ENCODE results near the gene PRMT7.

Gene PRMT7

DNA sequence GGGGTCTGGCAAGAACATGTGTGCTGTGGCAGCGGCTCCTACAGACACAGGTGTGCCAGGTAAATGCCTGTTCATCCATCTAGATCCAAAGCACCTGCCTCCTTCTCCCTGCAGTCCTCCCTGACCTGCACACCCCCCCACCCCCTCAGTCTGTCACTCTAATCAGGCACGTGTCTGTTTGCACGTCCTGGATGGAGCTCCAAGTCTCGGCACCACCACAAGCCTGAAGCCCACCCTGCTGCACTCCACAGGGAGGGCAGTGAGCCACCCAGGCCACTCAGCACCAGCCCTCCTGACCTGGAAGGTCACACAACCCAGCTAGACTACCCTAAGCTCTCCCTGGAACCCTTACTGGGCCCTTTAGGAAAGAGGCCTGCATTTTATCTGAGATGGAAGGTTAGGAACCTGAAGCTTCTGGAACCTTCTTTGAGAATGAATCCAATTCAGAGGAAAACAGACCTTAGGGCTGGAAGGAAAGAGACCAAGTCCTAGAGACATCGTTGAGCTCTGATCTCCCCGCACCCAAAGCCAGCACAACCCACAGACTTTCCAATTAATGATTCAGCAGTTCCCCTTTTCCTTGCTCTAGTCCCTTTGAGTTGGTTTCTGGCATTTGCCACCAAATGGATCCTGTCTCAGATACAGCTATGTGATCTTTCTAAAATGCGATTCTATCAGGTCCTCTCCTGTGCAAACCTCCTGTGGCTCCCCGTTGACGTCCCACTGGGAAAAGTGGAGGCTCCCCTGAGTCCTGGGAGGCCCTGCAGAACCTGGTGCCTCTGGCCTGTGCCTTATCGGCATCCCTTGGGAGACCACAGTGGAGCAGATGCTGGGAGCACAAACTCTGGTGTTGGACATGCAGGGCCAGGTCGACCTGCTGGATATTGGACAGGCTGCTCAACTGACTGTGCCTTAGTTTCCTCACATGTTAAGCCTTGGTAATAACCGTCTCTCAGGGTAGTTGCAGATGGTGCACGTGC lies 67.9 kb downstream of the PRMT7 start:
- DNase-seq = no peak

DNA sequence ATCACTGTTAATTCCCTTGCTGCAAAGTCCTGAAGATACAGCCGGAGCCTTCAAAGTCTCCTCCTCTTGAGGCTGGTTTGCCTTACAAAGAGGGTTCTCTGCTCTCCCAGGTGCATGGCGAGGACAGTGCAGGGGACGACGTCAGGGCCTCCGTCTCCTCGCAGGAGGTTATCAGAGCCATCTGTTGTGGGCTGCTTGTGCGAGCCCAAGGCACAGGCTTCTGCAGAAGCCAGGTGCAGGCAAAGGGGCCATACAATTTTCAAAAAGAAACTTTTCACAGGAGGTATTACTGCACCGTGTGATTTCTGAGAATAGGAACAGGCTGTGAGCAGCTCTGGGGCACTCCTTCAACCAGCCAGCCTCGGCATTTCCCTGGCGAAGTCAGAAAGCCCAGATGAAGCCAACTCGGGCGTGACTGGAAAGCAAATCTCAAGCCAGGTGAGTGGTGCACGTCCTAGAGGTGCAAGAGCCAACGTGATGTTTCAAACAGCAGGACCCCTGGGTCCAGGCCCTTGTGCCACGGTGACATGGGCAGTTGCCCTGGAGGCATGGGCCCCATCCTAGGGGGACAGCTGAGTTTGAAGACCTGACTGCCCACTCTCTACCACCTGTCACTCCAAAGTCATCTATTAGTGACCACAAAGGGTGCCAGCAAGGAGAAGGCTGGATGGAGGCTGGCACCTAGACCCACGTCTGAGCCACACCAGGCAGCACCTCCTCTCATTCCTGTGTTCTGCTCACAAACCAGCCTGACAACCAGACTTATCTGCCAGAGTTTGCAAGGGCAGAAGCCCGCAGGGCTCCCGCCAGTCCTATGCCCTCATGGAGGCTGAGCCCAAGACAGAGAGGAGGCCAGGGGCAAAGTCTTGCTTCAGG lies 68.9 kb downstream of the PRMT7 start:
- DNase-seq = no peak

DNA sequence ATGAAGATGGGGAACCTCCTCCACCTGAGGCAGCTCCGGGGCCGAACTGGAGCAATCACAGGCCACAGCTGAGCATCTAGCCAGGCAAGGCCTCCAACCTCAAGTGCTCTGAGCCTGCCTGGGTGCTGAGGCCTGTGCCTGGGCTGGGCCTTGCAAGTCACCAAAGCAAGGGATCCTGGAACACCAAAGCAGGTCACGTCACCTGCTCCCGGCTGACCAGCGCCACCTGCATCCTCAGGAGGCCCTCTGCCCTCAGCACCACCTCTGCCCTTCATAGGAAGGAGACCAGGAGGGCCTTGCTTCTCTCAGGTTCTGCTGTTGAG lies 69.5 kb downstream of the PRMT7 start:
- DNase-seq = no peak

DNA sequence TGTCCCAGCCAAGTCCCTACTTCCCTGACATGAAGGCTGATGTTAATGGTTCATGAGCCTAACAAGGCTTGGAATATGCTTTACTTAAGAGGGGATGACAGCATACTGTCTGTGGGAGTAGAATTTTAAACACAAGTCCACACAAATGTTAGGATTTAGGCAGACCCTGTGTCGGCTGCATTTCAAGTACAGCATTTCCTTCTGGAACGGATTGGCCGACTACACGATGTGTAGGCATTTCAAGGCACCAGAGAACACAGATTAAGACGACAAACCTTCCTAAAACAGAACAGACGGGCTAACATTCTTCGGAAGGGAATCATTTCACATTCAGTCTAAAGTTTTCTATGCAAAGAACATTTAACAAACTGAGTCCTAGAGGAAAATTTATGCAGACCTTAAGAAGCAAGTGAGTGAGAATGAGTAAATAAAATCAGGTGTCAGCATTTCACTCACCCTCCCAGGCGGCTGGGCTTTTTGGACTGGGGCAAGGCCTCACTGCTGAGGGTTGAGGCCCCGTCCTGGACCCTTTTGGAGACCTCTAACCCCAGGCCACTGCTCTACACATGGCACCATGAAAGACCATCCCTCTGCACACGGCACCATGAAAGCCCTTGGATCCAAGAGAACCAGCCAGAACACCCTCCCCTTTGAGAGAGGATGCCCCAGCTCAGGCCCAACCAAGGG lies 70.0 kb downstream of the PRMT7 start:
- DNase-seq = no peak

DNA sequence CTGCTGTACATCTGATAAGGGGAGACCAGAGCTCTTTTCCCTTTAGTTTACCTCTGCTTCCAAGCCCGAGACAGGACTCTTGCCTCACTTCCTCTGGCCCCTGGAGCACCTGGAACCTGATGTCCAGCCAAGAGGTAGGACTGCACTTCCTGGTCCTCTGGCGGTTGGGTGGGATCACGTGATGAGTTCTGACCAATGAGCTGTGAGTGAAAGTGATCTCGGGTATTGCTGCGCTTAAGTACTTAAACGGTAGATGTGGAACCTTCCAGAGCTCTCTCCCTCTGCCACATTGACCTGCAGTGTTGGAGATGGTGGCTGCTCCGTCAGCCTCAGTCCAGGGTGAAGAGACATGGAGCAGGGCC lies 70.5 kb downstream of the PRMT7 start:
- no peak for DNase-seq

DNA sequence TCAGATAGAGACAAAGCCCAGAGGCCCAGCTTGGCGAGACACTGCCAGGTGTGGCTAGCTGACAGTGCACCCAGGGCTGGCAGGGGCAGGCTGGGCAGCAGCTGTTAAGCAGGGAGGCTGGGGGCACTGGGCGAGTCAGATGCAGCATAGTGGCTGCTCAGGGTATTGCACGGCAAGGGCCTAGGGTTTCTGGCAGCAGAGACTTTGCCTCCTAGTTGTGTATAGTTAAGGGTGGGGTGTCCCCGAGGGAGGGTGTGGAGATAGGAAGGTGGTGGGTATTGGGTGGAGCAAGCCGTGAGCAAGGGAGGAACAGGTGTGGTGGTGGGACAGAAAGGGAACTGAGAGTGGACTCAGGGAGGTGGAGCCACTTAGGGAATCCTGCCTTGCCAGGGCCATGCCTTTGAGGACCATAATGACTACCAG lies 71.5 kb downstream of the PRMT7 start:
- no peak for DNase-seq

DNA sequence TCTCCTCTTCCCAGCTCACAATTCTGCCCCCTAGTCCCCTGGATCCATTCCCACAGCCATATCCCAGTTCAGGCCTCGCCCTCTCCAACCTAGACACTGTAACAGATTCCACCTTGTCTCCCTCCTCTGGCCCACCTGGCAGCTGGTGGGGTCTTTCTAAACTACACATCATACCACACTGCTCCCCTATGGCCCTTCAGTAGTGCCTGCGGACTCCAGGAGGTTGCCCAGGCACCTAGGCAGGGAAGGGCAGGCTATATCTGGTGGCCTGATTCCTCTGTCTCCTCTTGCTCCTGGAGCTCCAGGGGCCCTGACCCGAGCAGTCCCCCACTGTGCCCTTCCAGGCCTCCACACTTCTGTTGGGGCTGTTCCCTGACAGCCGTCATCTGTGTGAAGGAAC lies 73.0 kb downstream of the PRMT7 start:
- DNase-seq = no peak

DNA sequence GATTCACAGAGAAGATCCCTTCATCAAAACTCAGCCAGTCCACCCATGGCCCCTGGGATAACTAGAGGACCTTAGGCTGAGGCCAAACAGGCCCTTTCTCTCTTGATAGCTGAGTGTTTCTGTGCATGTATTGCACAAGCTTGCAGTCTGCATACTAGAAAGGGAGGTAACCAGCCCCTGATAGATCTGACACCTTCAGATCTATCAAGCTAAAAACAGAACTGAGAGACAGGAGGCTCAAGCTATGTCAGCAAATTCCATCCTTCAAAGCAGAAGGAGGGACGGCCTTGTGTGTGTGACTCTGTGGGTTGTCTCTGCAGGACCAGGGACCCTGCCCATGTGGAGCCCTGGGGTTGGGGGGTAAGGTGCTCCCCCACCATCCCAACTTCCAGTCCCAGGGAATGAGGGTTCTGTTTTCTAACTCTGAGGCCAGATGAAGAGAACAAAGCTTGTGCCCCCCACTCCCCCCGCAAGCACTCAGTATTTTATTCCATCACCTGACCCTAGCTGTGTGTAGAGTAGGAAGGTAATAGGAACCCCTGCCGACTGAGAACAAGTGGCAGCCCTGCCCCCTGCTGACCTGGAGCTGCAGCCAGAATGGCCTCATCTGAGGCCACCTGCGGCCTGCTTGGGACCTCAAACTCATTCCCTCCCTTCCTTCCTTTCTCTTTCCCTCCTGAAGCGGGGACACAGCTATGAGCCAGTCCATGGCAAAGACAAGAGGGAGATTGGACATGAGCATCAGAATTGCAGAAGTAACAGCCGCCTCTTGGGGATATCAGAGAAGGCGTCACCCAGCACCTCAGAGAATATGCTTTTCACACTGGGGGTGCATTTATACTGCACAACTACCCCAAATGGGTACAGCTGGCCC lies 73.7 kb downstream of the PRMT7 start:
- no peak for DNase-seq

DNA sequence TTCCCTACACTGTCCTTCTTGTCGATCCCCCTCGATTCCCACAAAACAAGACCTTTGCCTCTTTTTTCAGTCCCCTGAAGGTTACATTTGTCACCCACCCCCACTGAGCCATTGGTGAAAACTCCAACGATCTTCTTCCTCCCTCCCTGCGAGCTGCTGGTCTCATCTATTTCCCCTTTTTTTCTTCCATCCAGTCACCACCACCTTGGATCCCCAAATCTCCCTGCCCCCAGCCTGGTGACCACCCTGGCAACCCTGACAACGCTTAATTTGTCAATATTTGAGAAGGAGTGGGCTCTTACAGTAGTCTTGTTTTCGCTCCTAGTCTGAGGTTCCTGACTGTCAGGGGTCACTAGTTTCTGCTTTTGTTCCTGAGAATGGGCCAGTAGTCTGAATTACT lies 74.6 kb downstream of the PRMT7 start:
- DNase-seq = no peak

DNA sequence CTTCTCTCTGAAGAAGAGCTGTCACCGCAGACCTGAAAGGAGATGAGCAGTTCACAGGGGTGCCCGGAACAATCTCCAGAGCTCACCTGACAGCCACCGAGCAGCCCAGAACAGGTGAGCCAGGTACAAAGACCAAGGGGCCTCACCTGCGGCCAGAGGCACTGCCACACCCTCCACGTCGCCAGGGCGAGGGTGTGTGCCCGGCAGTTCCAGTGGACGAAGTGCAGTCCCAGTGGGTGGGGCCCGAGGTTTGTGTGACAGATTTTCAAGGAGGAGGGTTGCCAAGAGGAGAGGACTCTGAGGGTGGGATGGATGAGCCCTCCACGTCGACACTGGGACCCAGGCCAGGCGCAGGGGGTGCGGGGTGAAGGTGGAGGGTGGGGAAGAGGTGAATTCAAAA lies 75.8 kb downstream of the PRMT7 start:
- no peak for DNase-seq

DNA sequence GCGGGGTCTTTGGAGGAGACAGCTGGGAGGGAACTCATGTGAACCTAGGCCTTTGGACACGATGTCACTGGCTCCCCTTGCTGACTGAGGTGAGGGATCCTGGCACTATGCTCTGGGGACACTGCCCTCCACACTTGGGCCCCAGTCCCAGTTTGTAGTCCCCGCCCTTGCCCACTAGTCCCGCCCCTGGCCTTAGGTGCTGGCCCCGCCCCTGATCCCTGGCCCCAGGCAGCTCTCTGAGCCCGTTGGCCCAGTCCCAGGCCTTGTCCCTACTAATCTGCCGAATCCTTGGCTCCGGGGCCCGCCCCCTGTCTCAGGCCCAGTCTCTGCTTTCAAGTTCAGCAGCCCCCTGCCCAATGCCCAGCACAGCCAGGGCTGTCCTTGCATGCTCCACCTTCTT lies 76.5 kb downstream of the PRMT7 start:
- DNase-seq = no peak

DNA sequence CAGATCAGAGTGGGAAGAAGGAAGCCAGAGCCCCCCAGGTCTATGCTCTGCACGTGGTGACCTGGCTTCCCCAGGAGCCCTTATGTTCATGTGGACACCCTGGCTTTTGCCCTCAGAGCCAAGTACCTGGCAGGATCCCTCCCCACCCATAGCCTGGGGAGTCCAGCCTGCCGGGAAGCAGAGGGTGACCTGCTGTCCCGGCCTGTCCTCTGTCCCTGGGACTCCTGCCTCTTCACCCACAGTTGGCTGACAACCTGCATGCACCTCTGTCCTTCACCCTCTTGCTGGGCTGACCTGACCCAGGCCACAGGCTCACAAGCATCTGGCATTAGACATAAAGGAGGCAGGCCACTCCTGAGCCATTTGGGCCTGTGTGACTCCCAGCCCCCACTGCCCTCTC lies 77.3 kb downstream of the PRMT7 start:
- no peak for DNase-seq

DNA sequence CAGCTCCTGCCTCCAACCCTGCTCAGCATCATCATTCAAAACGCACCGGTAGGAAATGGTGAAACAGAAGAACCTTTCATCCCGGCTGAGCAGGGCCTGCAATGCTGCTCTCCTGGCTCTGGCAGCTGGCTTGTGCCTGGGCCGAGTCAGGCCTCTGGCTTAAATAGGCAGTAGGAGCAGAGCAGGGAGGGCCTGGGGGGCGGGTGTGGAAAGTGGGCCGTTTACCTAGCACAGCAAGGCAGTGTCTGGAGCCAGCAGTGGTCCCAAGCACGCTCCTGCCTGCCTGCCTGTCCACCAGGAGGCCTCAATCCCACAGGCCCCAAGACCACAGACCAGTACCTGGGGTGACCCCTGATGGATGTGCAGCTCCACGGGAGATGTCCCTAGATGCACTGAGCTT lies 78.2 kb downstream of the PRMT7 start:
- DNase-seq = no peak

DNA sequence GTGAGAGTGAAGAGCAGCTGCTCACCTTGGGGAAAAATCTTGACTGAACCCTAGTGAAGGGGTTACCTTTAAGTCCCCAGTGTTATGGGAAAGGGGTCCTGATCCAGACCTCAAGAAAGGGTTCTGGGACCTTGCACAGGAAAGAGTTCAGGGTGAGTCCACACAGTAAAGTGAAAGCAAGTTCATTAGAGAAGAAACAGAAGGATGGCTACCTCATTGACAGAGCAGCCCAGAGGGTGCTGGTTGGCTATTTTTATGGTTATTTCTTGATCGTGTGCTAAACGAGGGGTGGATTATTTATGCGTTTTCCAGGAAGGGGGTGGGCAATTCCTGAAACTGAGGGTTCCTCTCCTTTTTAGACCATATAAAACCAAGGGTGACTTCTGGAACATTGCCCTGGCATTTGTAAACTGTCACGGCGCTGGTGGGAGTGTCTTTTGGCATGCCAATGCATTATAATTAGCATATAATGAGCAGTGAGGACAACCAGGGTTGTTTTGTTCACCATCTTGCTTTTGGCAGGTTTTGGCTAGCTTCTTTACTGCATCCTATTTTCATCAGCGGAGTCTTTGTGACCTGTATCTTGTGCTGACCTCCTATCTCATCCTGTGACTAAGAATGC lies 79.0 kb downstream of the PRMT7 start:
- DNase-seq = no peak

DNA sequence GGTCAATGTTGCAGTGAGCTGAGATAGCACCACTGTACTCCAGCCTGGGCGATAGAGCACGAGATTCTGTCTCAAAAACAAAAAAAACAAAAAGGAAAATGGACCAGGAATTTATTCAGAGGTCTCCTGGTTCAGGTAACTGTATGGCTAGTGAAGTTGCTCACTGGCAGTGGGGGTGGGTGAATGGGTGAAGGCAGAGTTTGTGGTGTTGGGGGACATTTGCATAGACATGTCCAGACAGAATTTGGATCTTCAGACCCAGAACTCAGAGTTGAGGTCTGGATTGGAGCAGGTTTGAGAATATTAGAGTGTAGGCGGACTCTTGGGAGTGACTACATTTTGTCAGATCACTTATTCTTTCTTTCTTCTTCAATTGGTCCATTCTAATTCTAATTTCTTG lies 82.5 kb downstream of the PRMT7 start:
- no peak for DNase-seq

DNA sequence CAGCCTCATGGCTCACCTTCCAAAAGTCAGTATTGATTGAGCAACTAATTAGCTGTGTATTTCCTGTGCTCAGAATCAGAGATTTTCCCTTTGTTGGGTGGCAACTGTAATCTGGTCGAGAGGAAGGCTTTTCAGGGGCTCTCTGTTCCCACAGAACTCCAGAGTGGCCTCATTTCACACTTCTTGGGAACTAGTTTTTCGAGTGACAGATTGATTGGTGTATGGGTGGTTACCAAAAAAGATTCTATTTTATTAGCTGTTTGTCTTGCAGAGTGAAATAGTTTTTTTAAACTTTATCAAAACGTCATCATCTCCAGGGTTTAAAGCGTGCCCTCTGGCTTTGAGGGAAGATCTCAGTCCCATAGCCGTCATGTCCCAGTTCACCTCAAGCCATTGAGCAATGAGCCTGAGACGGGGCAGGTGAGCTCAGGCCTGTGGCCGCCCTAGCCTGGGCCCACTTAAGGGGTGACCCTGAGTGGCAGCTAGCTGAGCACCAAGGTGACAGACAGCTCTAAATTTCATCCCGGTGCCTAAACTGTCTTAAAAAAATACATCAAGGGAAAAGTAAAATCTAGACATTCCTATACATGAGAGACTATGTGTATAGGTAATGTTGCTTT lies 84.5 kb downstream of the PRMT7 start:
- DNase-seq = no peak

DNA sequence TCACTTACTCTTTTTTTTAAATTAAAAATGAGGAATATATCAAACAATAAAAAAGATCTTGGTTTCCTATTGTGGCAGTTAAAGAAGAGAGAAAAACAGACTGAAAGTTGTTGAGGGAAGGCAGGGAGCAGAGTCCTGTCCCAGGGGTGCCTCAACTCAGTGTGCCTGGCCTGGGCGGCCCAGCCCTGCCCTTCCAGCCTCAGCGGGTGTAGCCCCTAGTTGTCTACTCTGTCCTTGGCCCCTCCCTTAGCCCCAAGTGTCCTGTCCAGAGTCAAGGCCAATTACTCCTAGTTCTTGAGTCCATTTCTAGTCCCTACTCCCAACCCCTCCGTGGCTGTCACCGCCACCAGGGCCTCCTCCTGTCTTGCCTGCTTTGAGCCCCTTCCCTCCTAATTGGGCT lies 85.0 kb downstream of the PRMT7 start:
- no peak for DNase-seq

DNA sequence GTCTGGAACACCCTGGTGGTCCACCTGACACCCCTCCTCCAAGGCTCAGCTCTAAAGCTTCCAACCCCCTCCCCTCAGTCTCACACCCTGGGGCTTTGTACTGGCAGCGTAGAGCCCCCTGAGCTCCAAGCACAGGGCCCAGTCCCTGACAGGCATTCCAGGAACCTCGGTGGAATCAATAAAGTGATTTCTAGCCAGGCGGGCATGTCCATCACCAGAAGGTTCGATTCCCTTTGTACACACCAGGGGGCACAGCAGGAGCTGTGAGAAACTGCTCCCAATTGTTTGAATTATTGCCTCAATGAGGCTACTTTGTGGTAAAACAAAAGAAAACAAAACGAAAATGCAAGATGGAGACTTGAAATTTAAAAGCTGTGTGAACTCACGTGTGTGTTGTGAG lies 85.7 kb downstream of the PRMT7 start:
- DNase-seq = no peak

DNA sequence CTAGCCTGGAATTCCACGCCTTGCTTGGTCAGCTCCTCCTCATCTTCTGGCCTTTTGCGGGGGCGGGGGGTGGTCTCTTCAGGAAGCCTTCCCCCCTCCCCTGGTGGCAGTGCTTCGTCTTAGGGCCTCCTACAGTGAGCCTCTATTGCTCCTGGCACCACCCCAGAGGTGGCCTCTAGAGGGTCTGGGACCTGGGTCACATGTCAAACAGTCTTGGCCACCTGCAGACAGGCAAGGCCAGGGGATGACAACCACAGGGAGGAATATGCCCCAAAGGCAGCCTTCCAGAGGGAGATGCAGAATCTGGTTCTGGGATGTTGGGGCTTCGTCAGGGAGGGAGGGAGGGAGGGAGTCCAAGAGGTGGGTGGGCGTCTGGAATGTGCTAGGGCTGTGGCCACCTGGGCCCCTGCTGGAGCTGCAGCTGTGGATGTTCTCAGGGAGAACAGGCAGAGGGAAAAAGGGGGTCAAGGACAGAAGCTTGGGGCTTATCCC lies 86.9 kb downstream of the PRMT7 start:
- no peak for DNase-seq

DNA sequence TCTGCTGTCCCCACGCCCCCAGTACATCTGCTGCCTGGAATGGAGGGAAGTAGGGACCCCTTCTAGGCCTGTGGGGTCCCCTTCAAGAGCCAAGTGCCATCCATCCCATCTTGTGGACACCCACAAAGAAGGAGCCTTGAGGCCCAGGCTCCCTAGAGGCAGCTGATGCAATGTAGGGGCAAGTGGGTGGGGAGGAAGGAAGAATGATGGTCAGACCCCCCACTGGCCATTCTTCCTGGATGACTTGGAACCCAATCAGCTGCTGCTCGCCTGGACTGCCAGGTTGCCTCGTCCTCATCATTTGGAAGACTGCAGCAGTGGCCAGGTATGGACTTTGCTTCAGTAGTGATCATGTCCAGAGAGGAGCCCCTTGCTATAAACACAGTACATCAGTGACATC lies 88.6 kb downstream of the PRMT7 start:
- DNase-seq = no peak
